ENCODE data around the gene SLC39A11.

DNA sequence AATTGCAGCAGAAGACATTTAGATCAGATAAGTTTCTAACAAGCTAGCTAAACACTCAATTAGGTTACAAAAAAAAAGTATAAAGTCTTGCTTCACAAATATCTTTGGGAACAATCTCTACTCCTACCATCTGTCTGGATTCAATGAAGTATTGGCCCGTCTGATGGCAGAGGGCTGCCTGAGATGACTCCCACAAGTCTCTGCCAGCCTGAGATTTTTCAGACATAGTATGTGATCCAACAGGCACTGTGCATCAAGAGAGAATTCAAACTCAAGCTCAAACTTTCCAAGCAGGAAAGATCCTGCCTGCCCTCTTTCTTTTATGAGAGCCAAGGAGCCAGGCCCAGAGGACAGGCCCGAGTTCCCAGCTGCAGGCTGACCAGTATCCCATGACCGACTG lies 22.6 kb downstream of the SLC39A11 start:
- no peak for TF ChIP-seq POLR2AphosphoS5 (IDR thresholded peaks at IDR 0.05)
- TF ChIP-seq, protein P1, sequence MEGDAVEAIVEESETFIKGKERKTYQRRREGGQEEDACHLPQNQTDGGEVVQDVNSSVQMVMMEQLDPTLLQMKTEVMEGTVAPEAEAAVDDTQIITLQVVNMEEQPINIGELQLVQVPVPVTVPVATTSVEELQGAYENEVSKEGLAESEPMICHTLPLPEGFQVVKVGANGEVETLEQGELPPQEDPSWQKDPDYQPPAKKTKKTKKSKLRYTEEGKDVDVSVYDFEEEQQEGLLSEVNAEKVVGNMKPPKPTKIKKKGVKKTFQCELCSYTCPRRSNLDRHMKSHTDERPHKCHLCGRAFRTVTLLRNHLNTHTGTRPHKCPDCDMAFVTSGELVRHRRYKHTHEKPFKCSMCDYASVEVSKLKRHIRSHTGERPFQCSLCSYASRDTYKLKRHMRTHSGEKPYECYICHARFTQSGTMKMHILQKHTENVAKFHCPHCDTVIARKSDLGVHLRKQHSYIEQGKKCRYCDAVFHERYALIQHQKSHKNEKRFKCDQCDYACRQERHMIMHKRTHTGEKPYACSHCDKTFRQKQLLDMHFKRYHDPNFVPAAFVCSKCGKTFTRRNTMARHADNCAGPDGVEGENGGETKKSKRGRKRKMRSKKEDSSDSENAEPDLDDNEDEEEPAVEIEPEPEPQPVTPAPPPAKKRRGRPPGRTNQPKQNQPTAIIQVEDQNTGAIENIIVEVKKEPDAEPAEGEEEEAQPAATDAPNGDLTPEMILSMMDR (IDR thresholded peaks at IDR 0.05) = no peak
